ENCODE measurements around the gene ZNF837. TPM values are rescaled to one million over a fixed set of nuclear protein-coding genes. Genes with fewer than 3 reads are reported as not detected.

ZNF837 gene
- polyA plus RNA-seq, 2 of the 4 experiments (the other 2 are of a cell fraction): 0.74 to 1.0 TPM

- no peaks in the 10 kb centered on the region for H3K4me1 ChIP-seq
- DNase-seq (ENCODE audit: low read depth in 1 of 2, low spot score in 1 of 2) (no peak), ATAC-seq (peak; percentile 39 to 45; a peak in 3 of 6 replicates), FAIRE-seq (no peak)
- H3K4me3 ChIP-seq: no peak overlapping the region
- H3K4me2 ChIP-seq: no peak overlapping the region
- H3K9me3 ChIP-seq: no peaks in the 10 kb centered on the region; the same call in 2 of the 3 replicates
- 63% methylated on average over 15 of the region's 15 CpGs for WGBS (ENCODE audit: missing lambda C conversion rate)
- H3K27ac ChIP-seq: no peak overlapping the region
- ChIA-PET CTCF (interaction anchor here (2.6 kb wide), 1 partner anchor 8 kb away, joined by 10 read pairs; no protein-coding TSS in a partner anchor), POLR2A (interaction anchor here (1.5 to 1.8 kb wide), 2 partner anchors 9 to 10 kb away, joined by 7 to 20 read pairs; partner anchors contain the start of gene ZNF497)
- 0 out of 5 replicates have a peak, but pooled peaks of 1 of the 2 experiments have one; percentile 21 for TF ChIP-seq RAD21 (conservative IDR thresholded peaks at IDR 0.05 in 1 of 2, IDR thresholded peaks at IDR 0.05 in 1 of 2)
- no peak for TF ChIP-seq ELK1 (IDR thresholded peaks at IDR 0.05; ENCODE audit: low read depth, low read length)
- peak; percentile 42 for TF ChIP-seq MAFK (IDR thresholded peaks at IDR 0.05; ENCODE audit: partially characterized antibody)
- no peak for TF ChIP-seq FOSL2 (IDR thresholded peaks at IDR 0.05)
- peak; percentile 16; the same call in 1 of the 2 replicates for TF ChIP-seq FOSL2 (CRISPR knock-in tag; IDR thresholded peaks at IDR 0.05)
- TF ChIP-seq ZSCAN20 (CRISPR knock-in tag; IDR thresholded peaks at IDR 0.05): no peak
Observed at GRCh38 chr19:58372311-58373133, 8.3 kb downstream of the ZNF837 start.

- WGBS (ENCODE audit: missing lambda C conversion rate): 86% methylated on average over 38 of the region's 68 CpGs
- Histone ChIP-seq H3K4me2 (no peak overlapping the region), H3K9me3 (no peaks in the 10 kb centered on the region; the same call in 2 of the 3 replicates), H3K4me3 (no peak overlapping the region), H3K27ac (no peak overlapping the region), H3K4me1 (no peaks in the 10 kb centered on the region)
- CTCF ChIA-PET: interaction anchor here (0.9 kb wide), 1 partner anchor 151 kb away, joined by 3 read pairs; the partner anchor contains the start of gene ZBTB45
- no peak for DNase-seq (ENCODE audit: low read depth in 1 of 2, low spot score in 1 of 2)
- TF ChIP-seq PBX3 (IDR thresholded peaks at IDR 0.05) (no peak), EHMT2 (IDR thresholded peaks at IDR 0.05; ENCODE audit: low read depth) (no peak), HMGXB4 (CRISPR knock-in tag; IDR thresholded peaks at IDR 0.05; ENCODE audit: borderline replicate concordance) (no peak), BCL3 (IDR thresholded peaks at IDR 0.05) (no peak), ESRRA (IDR thresholded peaks at IDR 0.05; ENCODE audit: borderline replicate concordance, low read length) (no peak), FOXS1 (CRISPR knock-in tag; IDR thresholded peaks at IDR 0.05) (no peak)
- POLR2A ChIA-PET: no interaction called here
- ATAC-seq: no peak
- no peak for FAIRE-seq
Observed at GRCh38 chr19:58368561-58369360, 12.1 kb downstream of the ZNF837 start.
